GM12878 (cell line): ENCODE data around the gene NSL1. TPM values are rescaled to one million over a fixed set of nuclear protein-coding genes. Genes with fewer than 3 reads are reported as not detected.

Experiments
- ATAC-seq: fragments of 200-7000 bp; cut with Tn5 transposase; 3 replicates; pipeline ENCODE4 v1.9.1; 2020; ENCODE audit warnings: mild to moderate bottlenecking, moderate library complexity
- BruUV-seq: library from RNA; stranded (reverse); fragments of 400-500 nt; replicated peaks from 2 replicates; lab custom pipeline; 2021; lab: Mats Ljungman, UMichigan
- CTCF ChIA-PET: fragments of 300-600 bp; sonication (Branson Sonifier 250); formaldehyde crosslinking; extraction: SDS; loops from one replicate; lab custom pipeline; 2021; ENCODE audit warnings: inconsistent platforms; lab: Yijun Ruan, JAX
- POLR2A ChIA-PET: fragments of 350-600 bp; formaldehyde crosslinking; extraction: SDS; loops from one replicate; lab custom pipeline; 2021; ENCODE audit warnings: inconsistent platforms; lab: Charles Lee
- RAD21 ChIA-PET: fragments of 300-600 bp; sonication (Branson Sonifier 250); formaldehyde crosslinking; loops from one replicate; lab custom pipeline; 2023; ENCODE audit warnings: antibody characterized with exemption; ENCODE audit not compliant: unreplicated experiment; lab: Charles Lee
- SMC1A ChIA-PET: fragments of 300-600 bp; sonication (Branson Sonifier 250); formaldehyde crosslinking; loops from one replicate; lab custom pipeline; 2023; ENCODE audit not compliant: unreplicated experiment, uncharacterized antibody; lab: Charles Lee
- DNase-seq: peaks from one replicate; pipeline ENCODE4 v3.0.0-alpha.2; 2011; ENCODE audit warnings: low read depth, low spot score
- FAIRE-seq: peaks from 3 replicates; lab custom pipeline; 2011; peaks lifted over from hg19 to GRCh38; lab: Jason Lieb, UNC
- H2AFZ ChIP-seq: 2 replicates; pipeline ENCODE4 v1.6.0; 2011; ENCODE audit warnings: low read depth, low read length, control low read depth; ENCODE audit not compliant: control insufficient read depth
- H3K27ac ChIP-seq: 2 replicates; pipeline ENCODE4 v1.5.1; 2011; ENCODE audit warnings: control low read depth; ENCODE audit not compliant: control insufficient read depth, insufficient read depth
- H3K27me3 ChIP-seq, 2 experiments: replicated peaks in 1 of 2; 2 replicates each; pipeline versions ENCODE4 v1.6.0 to v1.6.1; 2011; ENCODE audit warnings: low read length in 1 of 2; ENCODE audit not compliant: control insufficient read depth in 2 of 2, insufficient read depth in 2 of 2
- H3K36me3 ChIP-seq, 2 experiments: 2 replicates each; pipeline ENCODE4 v1.5.1; 2011; ENCODE audit warnings: low read length in 1 of 2; ENCODE audit not compliant: control insufficient read depth in 2 of 2, insufficient read depth in 2 of 2
- H3K4me1 ChIP-seq: 2 replicates; pipeline ENCODE4 v1.6.1; 2011; ENCODE audit warnings: mild to moderate bottlenecking, low read length, moderate library complexity, mixed read lengths; ENCODE audit not compliant: control insufficient read depth, insufficient read depth
- H3K4me2 ChIP-seq: 2 replicates; pipeline ENCODE4 v1.6.0; 2011; ENCODE audit warnings: control low read depth; ENCODE audit not compliant: control insufficient read depth, insufficient read depth
- H3K4me3 ChIP-seq: fragments of 200-600 bp; sonication (generic); 2 replicates; pipeline ENCODE4 v1.5.1; 2016
- H3K79me2 ChIP-seq: 2 replicates; pipeline ENCODE4 v1.6.0; 2011; ENCODE audit warnings: low read length; ENCODE audit not compliant: control insufficient read depth, insufficient read depth
- H3K9ac ChIP-seq: 2 replicates; pipeline ENCODE4 v1.8.0; 2011; ENCODE audit warnings: low read length, control low read depth, mixed read lengths; ENCODE audit not compliant: control insufficient read depth, insufficient read depth
- H3K9me3 ChIP-seq: replicated peaks from 3 replicates; pipeline ENCODE4 v1.5.1; 2011; ENCODE audit warnings: mild to moderate bottlenecking, low read length; ENCODE audit not compliant: control insufficient read depth, insufficient read depth
- H4K20me1 ChIP-seq: 2 replicates; pipeline ENCODE4 v1.6.0; 2011; ENCODE audit not compliant: control insufficient read depth, insufficient read depth
- CEBPB ChIP-seq, 2 experiments: fragments of 150-350 bp in 1 of 2; IDR thresholded peaks; 2 replicates each; pipeline ENCODE4 v1.6.1; 2012 to 2014; ENCODE audit warnings: low read depth in 2 of 2, low read length in 2 of 2, borderline replicate concordance in 1 of 2, inconsistent platforms in 1 of 2
- CHD2 ChIP-seq: IDR thresholded peaks from 2 replicates; pipeline ENCODE4 v1.6.1; 2011; ENCODE audit warnings: low read depth, low read length, improper control_type of control experiment, borderline replicate concordance
- NFXL1 ChIP-seq: fragments of 450-650 bp; IDR thresholded peaks from 2 replicates; pipeline ENCODE4 v1.6.1; 2017; ENCODE audit warnings: antibody characterized with exemption, mild to moderate bottlenecking, borderline replicate concordance
- PBX3 ChIP-seq: IDR thresholded peaks from 2 replicates; pipeline ENCODE4 v1.6.1; 2011; ENCODE audit warnings: mild to moderate bottlenecking, low read depth, low read length, moderate library complexity; ENCODE audit not compliant: insufficient replicate concordance
- PML ChIP-seq: IDR thresholded peaks from 2 replicates; pipeline ENCODE4 v1.6.1; 2012; ENCODE audit warnings: low read length, inconsistent platforms
- SRF ChIP-seq, 2 experiments: IDR thresholded peaks; 2 replicates each; pipeline ENCODE4 v1.6.1; 2011; ENCODE audit warnings: low read depth in 2 of 2, low read length in 2 of 2, mild to moderate bottlenecking in 1 of 2, moderate library complexity in 1 of 2
- ZNF622 ChIP-seq: fragments of 450-650 bp; IDR thresholded peaks from 2 replicates; pipeline ENCODE4 v1.6.1; 2017; ENCODE audit warnings: mild to moderate bottlenecking, inconsistent platforms
- ZSCAN29 ChIP-seq: fragments of 450-650 bp; IDR thresholded peaks from 2 replicates; pipeline ENCODE4 v1.6.1; 2017; ENCODE audit warnings: mild to moderate bottlenecking, moderate library complexity
- ZZZ3 ChIP-seq: IDR thresholded peaks from 2 replicates; pipeline ENCODE4 v1.6.1; 2011; ENCODE audit warnings: low read depth; ENCODE audit not compliant: control insufficient read depth, insufficient read length
- WGBS: methylation state at CpG from one replicate; pipeline ENCODE4 v1.1.6; 2016; ENCODE audit warnings: low lambda C conversion rate; ENCODE audit not compliant: insufficient replicate concordance, insufficient coverage; ENCODE audit errors: missing lambda C conversion rate; 5-methylcytosine and 5-hydroxymethylcytosine counted together
- in situ Hi-C: fragments of 300-500 bp; cut with MboI; formaldehyde crosslinking; loops from 9 replicates; pipeline ENCODE4 v1.14.3; 2018; ENCODE audit warnings: mixed read lengths
- intact Hi-C: fragments of 100-400 bp; cut with micrococcal nuclease; formaldehyde crosslinking; loops from one replicate; pipeline ENCODE4 v1.14.2; 2022; ENCODE audit not compliant: unreplicated experiment
- polyA plus RNA-seq, 11 experiments: library from polyadenylated mRNA; depleted of rRNA in 4 of 11; unstranded in 6 of 11; stranded (reverse) in 5 of 11; fragments of >200 nt; fragmentation: Nextera tagmentation in 4 of 11; fragmentation: Illumina TruSeq in 1 of 11; extraction: Ambion mirVana in 4 of 11; extraction: Trizol in 1 of 11; gene quantifications; 1 replicate in 1 of 11; 2 replicates in 10 of 11; pipeline versions ENCODE4 v1.2.1 to v1.2.3, GENCODE V29; 2011 to 2016; ENCODE audit warnings: inconsistent platforms in 2 of 11, missing spikeins in 2 of 11, low read depth in 1 of 11
- total RNA-seq, 4 experiments: library from RNA; depleted of rRNA in 3 of 4; stranded (reverse); fragments of >200 nt in 3 of 4; fragmentation: Illumina TruSeq in 1 of 4; extraction: Trizol in 1 of 4; gene quantifications; 2 replicates each; pipeline versions ENCODE4 v1.2.1 to v1.2.3, GENCODE V29; 2013 to 2021
- TF ChIP-seq, protein P1 (sequence below): fragments of 450-650 bp; IDR thresholded peaks from 2 replicates; pipeline ENCODE4 v1.6.1; 2017; ENCODE audit warnings: mild to moderate bottlenecking, moderate library complexity
- TF ChIP-seq, protein P2 (sequence below): IDR thresholded peaks from 2 replicates; pipeline ENCODE4 v1.6.1; 2012; ENCODE audit warnings: low read depth, low read length, improper control_type of control experiment

The NSL1 gene
- total and polyA plus RNA-seq, 10 of the 15 experiments (the other 5 are each of a cell fraction or from before 2014, with no cell fraction given): 36.7 to 74.2 (median 46.4) TPM

- RAD21 ChIA-PET: no interaction called here
- no peak for TF ChIP-seq CHD2
- no peak for TF ChIP-seq ZNF622
- Histone ChIP-seq H2AFZ (no peak overlapping the region), H3K9ac (no peak overlapping the region), H3K79me2 (no peaks in the 10 kb centered on the region), H3K27me3 (no peaks in the 10 kb centered on the region), H3K4me2 (no peak overlapping the region), H3K27ac (no peak overlapping the region), H3K4me3 (no peak overlapping the region), H3K4me1 (no peaks in the 10 kb centered on the region), H3K36me3 (no peaks in the 10 kb centered on the region), H4K20me1 (no peaks in the 10 kb centered on the region), H3K9me3 (no peaks in the 10 kb centered on the region)
- CTCF ChIA-PET: interaction anchor here (1.7 to 2.1 kb wide), 2 partner anchors 9 to 72 kb away, joined by 3 to 6 read pairs; no protein-coding TSS in a partner anchor
- no peak for DNase-seq
- intact Hi-C loops (no loop called here), in situ Hi-C loops (no loop called here)
- BruUV-seq: no TSS peak
- FAIRE-seq: no peak
- POLR2A ChIA-PET: no interaction called here
- no peak for ATAC-seq
- SMC1A ChIA-PET: interaction anchor here (1.1 kb wide), 1 partner anchor 13 kb away, joined by 3 read pairs; no protein-coding TSS in a partner anchor
- WGBS: 71% methylated on average over 6 of the region's 6 CpGs
Measured at GRCh38 chr1:212710566-212710965, 81.0 kb downstream of the NSL1 start.

- in situ Hi-C loops: no loop called here
- no peak for FAIRE-seq
- Histone ChIP-seq H3K4me2 (no peak overlapping the region), H3K4me1 (peaks cover 7% of the 10 kb centered on the region), H3K36me3 (no peaks in the 10 kb centered on the region), H3K79me2 (no peaks in the 10 kb centered on the region), H3K27me3 (no peaks in the 10 kb centered on the region), H4K20me1 (no peaks in the 10 kb centered on the region), H3K9me3 (no peaks in the 10 kb centered on the region), H2AFZ (no peak overlapping the region), H3K4me3 (no peak overlapping the region), H3K9ac (no peak overlapping the region), H3K27ac (no peak overlapping the region)
- POLR2A ChIA-PET: no interaction called here
- RAD21 ChIA-PET: interaction anchor here (1.1 to 1.5 kb wide), 2 partner anchors 44 to 81 kb away, joined by 3 to 4 read pairs; no protein-coding TSS in a partner anchor
- intact Hi-C loops: loop anchor here (5.0 kb wide), 1 partner anchor 48 kb away; no protein-coding TSS in a partner anchor
- BruUV-seq: no TSS peak
- CTCF ChIA-PET: interaction anchor here (0.6 to 1.9 kb wide), 3 partner anchors 39 to 114 kb away, joined by 3 to 6 read pairs (median 5); no protein-coding TSS in a partner anchor
- SMC1A ChIA-PET: interaction anchor here (0.9 to 1.7 kb wide), 8 partner anchors 10 to 282 kb away, joined by 3 to 5 read pairs (median 3); no protein-coding TSS in a partner anchor
- DNase-seq: no peak
- ATAC-seq: no peak
- 82% methylated on average over 9 of the region's 9 CpGs for WGBS
- TF ChIP-seq CEBPB (IDR thresholded peaks at IDR 0.05; ENCODE audit: borderline replicate concordance in 1 of 2, low read depth in 2 of 2, low read length in 2 of 2) (no peak), NFXL1 (no peak), PBX3 (no peak), ZSCAN29 (no peak), PML (no peak), ZZZ3 (no peak), SRF (IDR thresholded peaks at IDR 0.05; ENCODE audit: low read depth in 2 of 2, low read length in 2 of 2) (no peak)
- TF ChIP-seq, protein P1, sequence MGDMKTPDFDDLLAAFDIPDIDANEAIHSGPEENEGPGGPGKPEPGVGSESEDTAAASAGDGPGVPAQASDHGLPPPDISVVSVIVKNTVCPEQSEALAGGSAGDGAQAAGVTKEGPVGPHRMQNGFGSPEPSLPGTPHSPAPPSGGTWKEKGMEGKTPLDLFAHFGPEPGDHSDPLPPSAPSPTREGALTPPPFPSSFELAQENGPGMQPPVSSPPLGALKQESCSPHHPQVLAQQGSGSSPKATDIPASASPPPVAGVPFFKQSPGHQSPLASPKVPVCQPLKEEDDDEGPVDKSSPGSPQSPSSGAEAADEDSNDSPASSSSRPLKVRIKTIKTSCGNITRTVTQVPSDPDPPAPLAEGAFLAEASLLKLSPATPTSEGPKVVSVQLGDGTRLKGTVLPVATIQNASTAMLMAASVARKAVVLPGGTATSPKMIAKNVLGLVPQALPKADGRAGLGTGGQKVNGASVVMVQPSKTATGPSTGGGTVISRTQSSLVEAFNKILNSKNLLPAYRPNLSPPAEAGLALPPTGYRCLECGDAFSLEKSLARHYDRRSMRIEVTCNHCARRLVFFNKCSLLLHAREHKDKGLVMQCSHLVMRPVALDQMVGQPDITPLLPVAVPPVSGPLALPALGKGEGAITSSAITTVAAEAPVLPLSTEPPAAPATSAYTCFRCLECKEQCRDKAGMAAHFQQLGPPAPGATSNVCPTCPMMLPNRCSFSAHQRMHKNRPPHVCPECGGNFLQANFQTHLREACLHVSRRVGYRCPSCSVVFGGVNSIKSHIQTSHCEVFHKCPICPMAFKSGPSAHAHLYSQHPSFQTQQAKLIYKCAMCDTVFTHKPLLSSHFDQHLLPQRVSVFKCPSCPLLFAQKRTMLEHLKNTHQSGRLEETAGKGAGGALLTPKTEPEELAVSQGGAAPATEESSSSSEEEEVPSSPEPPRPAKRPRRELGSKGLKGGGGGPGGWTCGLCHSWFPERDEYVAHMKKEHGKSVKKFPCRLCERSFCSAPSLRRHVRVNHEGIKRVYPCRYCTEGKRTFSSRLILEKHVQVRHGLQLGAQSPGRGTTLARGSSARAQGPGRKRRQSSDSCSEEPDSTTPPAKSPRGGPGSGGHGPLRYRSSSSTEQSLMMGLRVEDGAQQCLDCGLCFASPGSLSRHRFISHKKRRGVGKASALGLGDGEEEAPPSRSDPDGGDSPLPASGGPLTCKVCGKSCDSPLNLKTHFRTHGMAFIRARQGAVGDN: no peak
- TF ChIP-seq, protein P2, sequence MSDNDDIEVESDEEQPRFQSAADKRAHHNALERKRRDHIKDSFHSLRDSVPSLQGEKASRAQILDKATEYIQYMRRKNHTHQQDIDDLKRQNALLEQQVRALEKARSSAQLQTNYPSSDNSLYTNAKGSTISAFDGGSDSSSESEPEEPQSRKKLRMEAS: no peak
Measured at GRCh38 chr1:212703991-212704564, 87.5 kb downstream of the NSL1 start.
